ENCODE data around the gene PLCG1.

Gene PLCG1

DNA sequence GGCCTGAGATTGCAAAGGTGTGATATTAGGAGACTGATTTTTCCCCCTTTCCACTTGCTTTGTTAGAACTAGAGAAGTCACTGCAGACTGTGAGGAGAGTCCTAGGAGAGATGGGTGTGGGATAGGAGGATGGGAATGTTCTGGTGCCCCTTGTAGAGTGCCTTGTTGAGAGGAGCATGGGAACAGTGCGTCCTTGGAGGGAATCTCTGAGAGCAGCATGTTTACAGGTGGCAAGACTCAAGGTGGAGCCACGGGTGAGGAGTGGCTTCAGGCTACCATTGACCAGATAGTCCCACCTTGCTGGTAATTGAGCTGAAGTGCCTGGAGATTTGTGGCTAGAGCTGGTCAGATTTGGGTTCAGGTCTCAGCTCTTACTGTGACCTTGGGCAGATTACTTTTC, 6.0 kb downstream of the PLCG1 start:
- no peak for DNase-seq

DNA sequence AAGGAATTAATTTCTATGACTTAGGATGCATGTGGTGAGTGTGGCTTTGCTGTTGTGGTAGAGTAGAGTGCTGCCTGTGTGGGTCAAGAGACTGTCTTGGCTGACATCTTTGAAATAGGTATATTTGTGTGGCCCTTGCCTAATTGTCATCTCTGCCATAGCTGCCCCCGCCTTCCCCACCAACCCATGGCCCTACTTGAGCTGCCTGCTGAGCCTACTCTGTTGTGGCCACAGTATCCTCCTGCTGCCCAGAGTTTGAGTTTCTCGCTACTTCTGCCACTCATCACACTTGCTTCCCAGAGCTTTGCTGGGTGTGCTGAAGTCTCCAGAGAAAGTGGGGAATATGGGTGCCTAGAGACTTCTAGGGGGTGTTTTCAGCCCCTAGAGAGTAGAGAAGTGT, 8.0 kb downstream of the PLCG1 start:
- DNase-seq: no peak

DNA sequence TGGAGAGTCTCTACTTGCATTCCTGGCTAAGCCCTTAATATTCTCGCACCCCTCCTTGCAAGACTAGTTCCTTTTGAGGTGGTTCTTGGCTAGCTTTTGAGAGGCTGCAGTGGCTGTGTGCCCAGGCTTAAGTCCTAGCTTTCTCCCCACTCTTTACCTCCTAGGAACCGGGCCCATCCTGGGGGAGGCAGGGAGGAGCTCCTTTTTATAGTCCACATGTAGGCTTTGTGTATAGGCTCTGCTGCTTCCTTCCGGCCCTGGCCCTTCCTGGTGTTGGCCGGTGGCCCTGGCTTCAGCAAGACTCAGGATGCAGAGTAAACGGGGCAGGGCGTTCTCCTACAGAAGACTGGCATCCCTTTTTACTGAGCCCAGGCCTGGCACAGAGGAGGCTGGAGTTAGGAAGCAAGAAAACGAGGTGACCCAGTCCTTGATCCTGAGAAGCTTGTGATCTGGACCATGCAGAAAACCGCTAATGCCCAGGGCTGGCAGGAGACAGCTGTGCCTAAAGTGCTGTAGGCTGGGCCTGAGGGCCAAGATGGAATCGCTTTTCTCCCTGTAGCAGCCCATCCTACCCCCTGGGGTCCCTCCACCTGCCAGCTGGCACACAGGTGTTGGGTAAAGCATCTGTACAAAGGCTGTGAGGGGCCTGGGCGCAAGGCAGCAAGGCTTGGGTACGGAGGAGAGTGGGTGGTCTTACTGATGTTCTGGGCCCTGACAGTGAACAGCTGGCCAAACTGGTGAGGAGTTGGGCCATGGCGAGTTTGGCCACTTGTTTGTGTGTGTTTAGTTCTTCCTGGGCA, 8.7 kb downstream of the PLCG1 start:
- no peak for DNase-seq

GRCh38 chr20:41147767-41148191, 10.4 kb downstream of the PLCG1 start:
- DNase-seq: no peak

DNA sequence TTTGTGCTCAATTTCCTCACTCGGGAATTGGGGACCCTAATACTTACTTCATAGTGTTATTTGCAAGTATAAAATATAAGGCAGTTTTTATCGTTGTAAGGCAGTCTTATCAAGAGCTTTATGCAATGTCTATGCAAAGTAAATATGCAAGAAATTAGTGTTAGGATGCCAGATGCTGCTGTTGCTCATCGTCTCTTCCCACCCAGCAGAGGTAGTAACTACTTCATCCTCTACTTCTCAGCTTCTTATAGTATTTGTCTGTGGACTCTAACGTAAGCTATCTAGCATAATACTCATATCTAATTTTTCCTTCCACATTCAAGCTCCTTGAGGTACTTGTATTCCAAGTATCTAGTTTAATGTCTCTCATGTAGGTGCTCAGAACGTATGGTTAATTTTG, 11.6 kb downstream of the PLCG1 start:
- no peak for DNase-seq

GRCh38 chr20:41150664-41151063, 13.3 kb downstream of the PLCG1 start:
- no peak for DNase-seq

DNA sequence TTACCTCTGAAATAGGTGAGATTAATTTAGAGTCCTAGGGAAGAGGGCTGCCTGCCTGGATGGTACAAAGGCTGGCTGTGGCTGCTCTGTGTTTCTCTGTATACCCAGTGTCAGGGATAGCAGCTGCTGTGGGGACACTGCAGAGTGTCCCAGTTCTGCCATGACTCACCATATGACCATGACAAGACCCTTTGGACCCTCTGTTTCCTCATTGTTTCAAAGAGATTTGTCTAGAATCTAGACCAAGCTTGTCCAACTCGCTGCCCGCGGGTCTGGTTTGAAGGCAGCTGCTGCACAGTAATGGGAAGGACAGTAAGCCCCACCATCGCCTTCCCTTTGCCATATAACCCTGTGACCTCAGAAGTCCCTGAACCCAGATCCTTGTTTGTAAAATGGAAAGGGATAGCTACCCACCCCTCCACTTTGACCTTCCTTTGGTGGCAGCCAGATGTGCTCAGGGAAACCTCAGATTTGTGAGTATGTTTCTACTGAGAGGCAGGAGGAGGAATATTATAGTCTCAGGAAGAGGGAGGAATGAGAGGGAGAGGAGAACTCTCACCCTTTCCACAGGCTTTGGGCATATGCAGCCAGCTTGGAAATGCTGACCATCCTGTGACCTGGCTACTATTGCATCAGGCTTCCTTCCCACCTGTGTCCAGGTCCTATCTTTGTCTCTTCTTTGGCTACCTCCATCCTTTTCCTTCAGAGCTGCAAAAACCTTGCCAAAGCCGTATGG, 14.0 kb downstream of the PLCG1 start:
- DNase-seq: no peak

DNA sequence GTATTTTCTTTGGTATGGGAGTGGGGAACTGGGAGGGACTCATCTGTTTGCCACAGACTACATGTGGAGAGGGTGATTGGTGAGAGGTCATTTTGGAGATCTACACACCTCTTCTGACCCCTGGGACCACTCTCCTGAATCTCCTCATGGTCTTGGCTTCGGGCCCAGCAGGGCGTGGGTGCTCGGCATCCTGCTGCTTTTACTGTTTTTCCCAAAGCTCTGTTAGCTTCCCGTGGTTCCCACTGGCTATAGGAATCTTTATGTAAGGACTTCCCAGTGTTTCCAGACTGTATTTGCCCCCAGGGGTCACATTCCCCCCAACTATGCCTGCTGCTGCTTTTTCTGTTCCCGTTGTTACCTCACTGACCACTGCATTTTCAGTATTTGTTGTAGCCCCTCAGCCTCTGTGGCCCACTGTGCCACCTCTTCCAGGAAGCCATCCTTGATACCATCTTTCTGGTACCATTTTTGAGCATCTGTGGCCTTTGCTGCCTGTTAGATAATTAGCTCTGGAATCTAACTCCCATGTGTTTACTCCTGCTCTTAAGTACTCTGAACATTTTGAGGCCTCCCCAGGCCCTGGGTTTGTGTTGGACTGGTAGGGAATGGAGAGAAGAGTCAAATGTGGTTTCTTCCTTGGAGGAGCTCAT, 14.9 kb downstream of the PLCG1 start:
- DNase-seq: no peak

GRCh38 chr20:41154436-41155176, 17.3 kb downstream of the PLCG1 start:
- DNase-seq: no peak

DNA sequence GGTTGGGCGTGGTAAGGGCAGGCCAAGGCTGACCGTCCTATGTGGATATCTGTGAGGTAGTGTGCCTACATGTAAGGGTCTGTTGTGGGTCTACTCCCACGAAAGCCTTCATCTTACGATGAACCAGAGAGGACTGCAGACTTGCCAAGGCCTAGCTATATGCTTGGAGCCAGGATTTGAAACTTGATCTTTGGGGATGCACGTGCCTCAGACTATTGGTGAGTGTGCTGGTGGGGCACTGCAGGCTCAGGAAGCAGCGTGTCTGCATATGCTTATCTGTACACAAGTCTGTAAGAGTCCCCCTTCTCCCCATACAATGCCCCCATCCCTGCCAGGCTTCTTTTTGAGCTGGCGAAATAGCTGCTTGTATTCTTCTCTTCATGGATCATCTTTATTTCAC, 17.9 kb downstream of the PLCG1 start:
- DNase-seq: no peak

DNA sequence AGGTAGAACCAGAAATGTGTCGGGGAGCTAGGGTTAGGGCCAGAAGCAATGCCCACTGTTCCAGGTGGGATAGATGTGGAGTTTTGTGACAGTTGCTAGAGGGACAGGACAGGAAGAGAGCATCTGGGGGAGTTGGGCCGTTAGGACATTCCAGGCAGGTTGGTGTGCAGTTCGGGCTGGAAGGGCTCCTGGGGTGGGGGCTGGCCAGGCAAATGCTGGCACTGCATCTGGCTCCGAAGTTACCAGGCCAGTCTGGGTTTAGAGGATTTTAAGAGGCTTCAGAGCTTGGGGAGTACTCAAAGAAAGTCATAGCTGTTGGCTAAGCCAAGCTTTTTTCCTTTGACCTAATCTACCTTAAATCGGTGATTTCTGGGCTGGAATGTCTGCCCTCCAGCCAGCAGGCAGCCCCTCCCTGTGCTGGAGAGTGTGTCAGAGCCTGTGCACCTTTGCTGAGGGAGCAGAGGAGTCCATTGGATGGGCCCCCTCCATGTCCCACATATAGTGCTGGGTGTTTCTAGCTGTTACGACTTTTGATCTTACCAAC, 20.8 kb downstream of the PLCG1 start:
- no peak for DNase-seq

GRCh38 chr20:41159547-41159946, 22.2 kb downstream of the PLCG1 start:
- DNase-seq: no peak

DNA sequence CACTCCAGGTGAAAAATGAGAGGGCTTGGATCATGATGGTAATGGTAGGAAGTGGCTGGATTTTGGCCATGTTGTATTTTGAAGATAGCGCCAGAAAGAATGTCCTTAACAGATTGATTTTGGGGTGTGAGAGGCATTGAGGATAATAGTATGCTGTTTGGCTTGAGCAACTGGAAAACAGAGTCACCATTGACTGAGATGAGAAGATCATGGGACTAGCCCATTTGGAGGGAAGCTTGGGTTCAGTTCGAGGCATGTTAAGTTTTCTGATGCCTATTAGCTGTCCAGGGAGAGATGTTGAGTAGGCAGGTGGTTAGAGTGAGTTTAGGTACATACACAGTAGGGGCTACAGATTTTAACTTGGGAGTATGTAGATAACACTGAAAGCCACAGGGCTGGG, 23.3 kb downstream of the PLCG1 start:
- DNase-seq: no peak

- no peak for DNase-seq
Measured at GRCh38 chr20:41161886-41162285, 24.5 kb downstream of the PLCG1 start.

- DNase-seq: no peak
Measured at GRCh38 chr20:41162396-41162795, 25.1 kb downstream of the PLCG1 start.

DNA sequence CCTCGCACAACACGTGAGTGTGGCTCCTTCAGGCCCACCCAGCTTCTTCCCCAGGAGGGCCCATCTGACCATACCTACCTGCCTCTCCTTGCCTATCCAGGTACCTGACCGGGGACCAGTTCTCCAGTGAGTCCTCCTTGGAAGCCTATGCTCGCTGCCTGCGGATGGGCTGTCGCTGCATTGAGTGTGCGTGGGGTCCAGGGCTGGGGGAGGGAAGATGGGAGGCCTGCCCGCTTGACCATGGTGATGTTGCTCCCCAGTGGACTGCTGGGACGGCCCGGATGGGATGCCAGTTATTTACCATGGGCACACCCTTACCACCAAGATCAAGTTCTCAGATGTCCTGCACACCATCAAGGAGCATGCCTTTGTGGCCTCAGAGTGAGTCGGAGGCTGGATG, 26.5 kb downstream of the PLCG1 start:
- no peak for DNase-seq

DNA sequence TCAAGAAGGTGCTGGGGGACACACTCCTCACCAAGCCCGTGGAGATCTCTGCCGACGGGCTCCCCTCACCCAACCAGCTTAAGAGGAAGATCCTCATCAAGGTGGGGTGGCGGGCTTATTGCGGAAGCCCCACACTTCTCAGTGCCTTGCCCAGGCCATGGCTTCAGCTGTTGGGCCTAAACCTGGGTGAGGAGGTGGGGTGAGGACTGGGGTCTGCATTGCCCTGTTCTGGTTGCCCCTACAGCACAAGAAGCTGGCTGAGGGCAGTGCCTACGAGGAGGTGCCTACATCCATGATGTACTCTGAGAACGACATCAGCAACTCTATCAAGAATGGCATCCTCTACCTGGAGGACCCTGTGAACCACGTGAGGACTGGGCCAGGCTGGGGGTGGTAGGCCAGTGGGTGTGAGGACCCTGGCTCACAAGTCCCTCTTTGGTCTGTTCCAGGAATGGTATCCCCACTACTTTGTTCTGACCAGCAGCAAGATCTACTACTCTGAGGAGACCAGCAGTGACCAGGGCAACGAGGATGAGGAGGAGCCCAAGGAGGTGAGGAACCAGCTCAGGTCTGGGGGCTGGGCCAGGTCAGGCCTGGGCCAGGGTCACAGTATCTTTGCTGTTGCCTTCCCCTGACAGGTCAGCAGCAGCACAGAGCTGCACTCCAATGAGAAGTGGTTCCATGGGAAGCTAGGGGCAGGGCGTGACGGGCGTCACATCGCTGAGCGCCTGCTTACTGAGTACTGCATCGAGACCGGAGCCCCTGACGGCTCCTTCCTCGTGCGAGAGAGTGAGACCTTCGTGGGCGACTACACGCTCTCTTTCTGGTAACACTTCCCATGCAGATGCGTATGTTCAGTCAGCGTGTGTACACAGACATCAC, 27.9 kb downstream of the PLCG1 start:
- no peak for DNase-seq

- no peak for DNase-seq
Measured at GRCh38 chr20:41166201-41167117, 29.1 kb downstream of the PLCG1 start.

DNA sequence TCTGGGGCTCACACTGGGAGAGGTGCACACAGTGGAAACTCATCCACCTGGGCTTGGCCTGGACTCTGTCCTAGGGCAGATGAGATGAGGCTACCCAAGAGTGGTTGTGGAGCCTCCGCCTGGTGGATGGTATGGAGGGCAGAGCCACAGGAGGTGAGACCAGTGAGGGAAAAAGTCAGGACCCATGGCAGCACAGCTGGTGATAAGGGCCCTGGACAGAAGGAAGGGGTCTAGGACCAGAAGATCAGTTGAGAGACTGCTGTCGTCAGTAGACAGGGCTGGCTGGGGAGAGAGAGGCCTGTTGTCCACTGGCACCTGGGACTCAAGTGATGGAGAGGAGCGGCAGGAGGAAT, 29.8 kb downstream of the PLCG1 start:
- no peak for DNase-seq

DNA sequence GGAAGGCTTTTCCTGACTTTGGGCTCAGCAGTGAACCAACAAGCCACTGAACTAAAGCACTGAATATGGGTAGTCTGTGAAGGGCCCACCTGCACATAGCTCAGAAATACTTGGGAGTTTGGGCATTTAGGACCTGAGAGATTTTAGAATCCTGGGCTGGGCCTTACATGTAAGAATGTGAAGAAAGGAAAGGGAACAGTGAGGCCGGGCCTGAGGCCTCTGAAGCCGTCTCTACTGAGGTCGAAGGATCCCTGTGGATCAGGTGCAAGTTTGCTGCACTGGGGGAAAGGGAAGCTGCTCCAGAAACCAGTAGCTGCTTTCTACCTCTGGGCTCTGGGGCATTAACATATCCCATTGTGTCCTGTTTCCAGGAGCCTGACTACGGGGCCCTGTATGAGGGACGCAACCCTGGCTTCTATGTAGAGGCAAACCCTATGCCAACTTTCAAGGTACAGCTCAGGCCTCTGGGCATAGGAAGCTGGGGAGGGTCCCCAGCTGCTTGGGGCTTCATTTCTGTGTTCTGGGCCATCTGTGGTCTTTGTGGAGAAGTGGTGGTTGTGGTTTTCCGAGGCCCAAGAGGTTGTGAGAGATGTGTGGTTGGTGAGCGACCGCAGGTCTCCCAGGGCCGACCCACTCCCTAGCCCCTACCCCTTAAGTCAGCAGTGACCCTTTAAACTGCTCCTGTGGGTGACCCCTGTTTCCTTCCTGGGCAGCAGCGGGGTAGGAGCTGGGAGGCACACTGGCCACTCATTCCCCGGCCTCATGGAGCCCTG, 30.3 kb downstream of the PLCG1 start:
- no peak for DNase-seq
